Measurements from ENCODE around the gene PAX6. TPM values are rescaled to one million over a fixed set of nuclear protein-coding genes. Genes with fewer than 3 reads are reported as not detected.

Gene PAX6
- total and polyA plus RNA-seq, 9 of the 15 experiments (the other 6 are each of a cell fraction or from before 2014, with no cell fraction given), result 1.5 to 10.9 (median 5.3) TPM

- WGBS (ENCODE audit: insufficient coverage, low coverage, missing lambda C conversion rate), result 62% methylated on average over 32 of the region's 41 CpGs
- ChIA-PET CTCF (ENCODE audit: low intra/inter-chr PET ratio) (no interaction called here), POLR2A (no interaction called here)
- no TSS peak for BruUV-seq (replicated peaks)
- DNase-seq (ENCODE audit: extremely low read depth in 1 of 4, low spot score in 3 of 4) (no peak), FAIRE-seq (no peak), ATAC-seq (no peak)
- no peak overlapping the region for H2AFZ ChIP-seq (ENCODE audit: low read depth, low read length)
- H3K36me3 ChIP-seq (ENCODE audit: control insufficient read depth, insufficient read depth, low read length), result no peaks in the 10 kb centered on the region
- TF ChIP-seq ZNF57 (CRISPR knock-in tag; IDR thresholded peaks at IDR 0.05), result no peak
- TF ChIP-seq ZNF263 (CRISPR knock-in tag; IDR thresholded peaks at IDR 0.05; ENCODE audit: borderline replicate concordance), result no peak
- TF ChIP-seq SP1 (CRISPR knock-in tag; IDR thresholded peaks at IDR 0.05), result no peak
- no peak for TF ChIP-seq EWSR1 (IDR thresholded peaks at IDR 0.05; ENCODE audit: borderline replicate concordance, low read depth, partially characterized antibody)
- TF ChIP-seq PYGO2 (tag; IDR thresholded peaks at IDR 0.05), result no peak
- no peak for TF ChIP-seq NFE2 (IDR thresholded peaks at IDR 0.05; ENCODE audit: low read depth)
- intact Hi-C loops (cut with micrococcal nuclease), result no loop called here
- H3K4me2 ChIP-seq (ENCODE audit: insufficient read depth, low read length), result no peak overlapping the region
- no peaks in the 10 kb centered on the region for H3K79me2 ChIP-seq (ENCODE audit: control insufficient read depth, insufficient read depth, low read length)
- in situ Hi-C loops (cut with MboI), result no loop called here
- peaks cover 17 to 59% of the 10 kb centered on the region in 2 experiments for H3K27me3 ChIP-seq (ENCODE audit: control insufficient read depth in 2 of 2, insufficient read depth in 2 of 2, low read length in 2 of 2)
- H4K20me1 ChIP-seq (replicated peaks; ENCODE audit: control insufficient read depth, insufficient read depth, low read length), result no peaks in the 10 kb centered on the region
- H3K4me3 ChIP-seq, result no peak overlapping the region
- H3K4me1 ChIP-seq (replicated peaks in 1 of 2; ENCODE audit: control insufficient read depth in 2 of 2, insufficient read depth in 2 of 2, low read length in 2 of 2), result peaks cover 0 to 6% of the 10 kb centered on the region in 2 experiments; a peak in 3 of 5 replicates
- H3K9ac ChIP-seq (ENCODE audit: insufficient read depth in 1 of 2, low read depth in 2 of 2, low read length in 2 of 2), result no peak overlapping the region
- no peak overlapping the region for H3K27ac ChIP-seq (ENCODE audit: extremely low read depth, low read depth, low read length)
- H3K9me3 ChIP-seq (replicated peaks; ENCODE audit: control insufficient read depth, insufficient read depth, low read depth, low read length), result no peaks in the 10 kb centered on the region
- no peaks in the 10 kb centered on the region for H3K9me1 ChIP-seq (ENCODE audit: control insufficient read depth, insufficient read depth, low read length)
Observed at GRCh38 chr11:31804312-31805036, 6.6 kb downstream of the PAX6 start.

All from K562 (cell line).